GM21576 (cell line): Measurements from ENCODE around the gene LITAF.
"Not testable (repeated sequence)": the region's sequence is repeated elsewhere in the genome, so short reads cannot be mapped to it uniquely, and the experiment has no call there.

ENCODE experiments used
- ATAC-seq: cut with Tn5 transposase; IDR thresholded peaks from one replicate; pipeline ENCODE4 v1.9.1; 2021; ENCODE audit warnings: mild to moderate bottlenecking, moderate library complexity; ENCODE audit not compliant: unreplicated experiment

The LITAF gene

GRCh38 chr16:11526655-11527350, 59.9 kb downstream of the LITAF start:
- ATAC-seq, result no peak

GRCh38 chr16:11524098-11524760, 62.5 kb downstream of the LITAF start:
- no peak for ATAC-seq

- no peak for ATAC-seq
Measured at GRCh38 chr16:11521055-11521454, 65.7 kb downstream of the LITAF start.

- no peak for ATAC-seq
Measured at GRCh38 chr16:11520442-11520841, 66.3 kb downstream of the LITAF start.

- no peak for ATAC-seq
Measured at GRCh38 chr16:11517961-11518360, 68.8 kb downstream of the LITAF start.

GRCh38 chr16:11515540-11516430, 70.9 kb downstream of the LITAF start:
- no peak for ATAC-seq

- no peak for ATAC-seq
Measured at GRCh38 chr16:11514283-11514682, 72.4 kb downstream of the LITAF start.

- ATAC-seq, result not testable (repeated sequence)
Measured at GRCh38 chr16:11513366-11513765, 73.4 kb downstream of the LITAF start.

- ATAC-seq, result no peak
Measured at GRCh38 chr16:11511801-11512200, 74.9 kb downstream of the LITAF start.

- no peak for ATAC-seq
Measured at GRCh38 chr16:11511328-11511727, 75.4 kb downstream of the LITAF start.

- no peak for ATAC-seq
Measured at GRCh38 chr16:11510178-11510973, 76.3 kb downstream of the LITAF start.

GRCh38 chr16:11507991-11508390, 78.7 kb downstream of the LITAF start:
- no peak for ATAC-seq

- no peak for ATAC-seq
Measured at GRCh38 chr16:11507350-11507749, 79.4 kb downstream of the LITAF start.

GRCh38 chr16:11506741-11507305, 79.9 kb downstream of the LITAF start:
- ATAC-seq, result no peak

- not testable (repeated sequence) for ATAC-seq
Measured at GRCh38 chr16:11504261-11504660, 82.5 kb downstream of the LITAF start.

GRCh38 chr16:11503566-11503965, 83.2 kb downstream of the LITAF start:
- ATAC-seq, result no peak

GRCh38 chr16:11502239-11502638, 84.5 kb downstream of the LITAF start:
- no peak for ATAC-seq

GRCh38 chr16:11501632-11502031, 85.1 kb downstream of the LITAF start:
- no peak for ATAC-seq

GRCh38 chr16:11500700-11501346, 85.9 kb downstream of the LITAF start:
- no peak for ATAC-seq
